Measurements from ENCODE around the gene KLHL7.

KLHL7 gene, protein sequence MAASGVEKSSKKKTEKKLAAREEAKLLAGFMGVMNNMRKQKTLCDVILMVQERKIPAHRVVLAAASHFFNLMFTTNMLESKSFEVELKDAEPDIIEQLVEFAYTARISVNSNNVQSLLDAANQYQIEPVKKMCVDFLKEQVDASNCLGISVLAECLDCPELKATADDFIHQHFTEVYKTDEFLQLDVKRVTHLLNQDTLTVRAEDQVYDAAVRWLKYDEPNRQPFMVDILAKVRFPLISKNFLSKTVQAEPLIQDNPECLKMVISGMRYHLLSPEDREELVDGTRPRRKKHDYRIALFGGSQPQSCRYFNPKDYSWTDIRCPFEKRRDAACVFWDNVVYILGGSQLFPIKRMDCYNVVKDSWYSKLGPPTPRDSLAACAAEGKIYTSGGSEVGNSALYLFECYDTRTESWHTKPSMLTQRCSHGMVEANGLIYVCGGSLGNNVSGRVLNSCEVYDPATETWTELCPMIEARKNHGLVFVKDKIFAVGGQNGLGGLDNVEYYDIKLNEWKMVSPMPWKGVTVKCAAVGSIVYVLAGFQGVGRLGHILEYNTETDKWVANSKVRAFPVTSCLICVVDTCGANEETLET

DNA sequence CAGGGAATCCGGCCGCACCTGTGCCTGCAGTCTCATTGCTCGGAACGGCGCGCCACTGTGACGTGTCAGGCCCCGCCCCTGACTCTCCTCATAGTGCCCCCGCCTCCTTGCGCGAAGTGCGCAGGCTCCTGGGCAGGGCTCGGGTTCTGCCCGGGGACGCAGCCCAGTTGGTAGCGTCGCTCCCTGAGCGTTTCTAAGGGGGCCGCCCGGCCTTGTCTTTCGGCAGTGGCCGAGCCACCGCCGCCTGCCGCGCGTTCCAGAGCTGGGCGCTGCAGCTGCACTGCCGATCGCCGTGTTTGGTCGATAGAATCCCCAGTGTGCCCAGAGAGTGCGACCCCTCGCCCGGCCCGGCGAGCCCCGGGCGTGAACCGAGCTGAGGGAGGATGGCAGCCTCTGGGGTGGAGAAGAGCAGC lies at the start of gene KLHL7:
Gene KLHL7, plus strand, starts transcription at position 142 of the 413 bp plus-strand sequence. Its CDS starts 242 bp downstream, at position 384.
- peak; percentile 94 for DNase-seq

GRCh38 chr7:23058408-23059096 lies 47.0 kb upstream of the KLHL7 start:
- DNase-seq, result no peak

- no peak for DNase-seq
Measured at GRCh38 chr7:23061327-23061726, 44.3 kb upstream of the KLHL7 start.

DNA sequence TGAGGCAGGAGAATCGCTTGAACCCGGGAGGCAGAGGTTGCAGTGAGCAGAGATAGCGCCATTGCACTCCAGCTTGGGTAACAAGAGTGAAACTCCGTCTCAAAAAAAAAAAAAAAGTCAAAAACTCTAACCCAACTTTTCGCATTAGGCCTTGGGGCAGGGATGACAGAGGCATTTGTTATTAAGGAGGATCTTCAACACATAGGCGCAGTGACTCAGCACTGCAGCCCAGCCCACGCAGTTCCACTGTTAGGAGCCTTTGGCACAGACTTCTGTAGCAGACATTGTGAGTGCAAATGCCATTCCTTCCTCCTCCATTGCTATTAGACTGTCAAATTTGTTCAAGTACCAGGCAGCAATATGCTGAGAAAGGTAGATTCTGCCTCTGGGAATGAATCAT lies 43.1 kb upstream of the KLHL7 start:
- DNase-seq, result no peak

GRCh38 chr7:23065974-23066373 lies 39.6 kb upstream of the KLHL7 start:
- no peak for DNase-seq

DNA sequence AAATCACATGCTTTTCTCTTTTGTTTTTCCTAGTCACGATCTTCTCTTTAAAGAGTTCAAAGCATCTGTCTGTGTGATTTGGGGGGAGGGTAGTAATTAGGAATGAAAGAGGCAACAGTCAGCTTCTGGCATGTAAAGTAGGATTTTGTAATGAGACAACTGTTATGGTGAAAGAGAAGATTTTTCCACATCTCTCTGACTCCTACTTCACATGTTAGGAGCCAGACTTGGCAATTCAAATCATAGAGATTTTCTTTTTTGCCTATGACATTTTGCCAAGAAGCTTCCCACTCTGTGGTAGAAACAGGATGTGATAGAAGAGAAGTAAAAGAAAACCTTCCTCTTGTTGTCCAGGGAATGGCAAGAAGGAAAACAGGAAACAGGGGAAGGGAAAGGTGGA lies 38.3 kb upstream of the KLHL7 start:
- no peak for DNase-seq

- DNase-seq, result no peak
Measured at GRCh38 chr7:23072048-23072447, 33.5 kb upstream of the KLHL7 start.

DNA sequence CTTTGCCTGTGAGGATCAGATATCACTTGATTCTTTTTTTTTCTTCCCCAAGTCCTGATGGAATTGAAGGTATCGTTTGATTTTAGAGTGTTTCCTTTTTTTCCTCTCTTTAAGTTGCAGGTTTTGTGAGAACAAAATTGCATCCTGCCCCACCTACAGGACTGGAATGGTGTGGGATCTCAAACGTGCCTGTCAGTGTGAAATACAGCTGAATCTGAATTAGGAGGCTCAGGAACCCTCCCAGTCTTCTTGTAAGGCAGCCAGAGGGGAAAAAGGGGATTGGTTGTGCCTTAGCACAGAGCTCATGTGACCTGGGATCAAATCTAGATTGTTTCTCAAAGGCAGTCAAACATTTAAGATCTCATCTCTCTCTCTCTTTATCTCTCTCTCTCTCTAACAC lies 32.7 kb upstream of the KLHL7 start:
- DNase-seq, result no peak

- DNase-seq, result no peak
Measured at GRCh38 chr7:23074443-23075261, 30.9 kb upstream of the KLHL7 start.

GRCh38 chr7:23075571-23075970 lies 30.0 kb upstream of the KLHL7 start:
- DNase-seq, result no peak

DNA sequence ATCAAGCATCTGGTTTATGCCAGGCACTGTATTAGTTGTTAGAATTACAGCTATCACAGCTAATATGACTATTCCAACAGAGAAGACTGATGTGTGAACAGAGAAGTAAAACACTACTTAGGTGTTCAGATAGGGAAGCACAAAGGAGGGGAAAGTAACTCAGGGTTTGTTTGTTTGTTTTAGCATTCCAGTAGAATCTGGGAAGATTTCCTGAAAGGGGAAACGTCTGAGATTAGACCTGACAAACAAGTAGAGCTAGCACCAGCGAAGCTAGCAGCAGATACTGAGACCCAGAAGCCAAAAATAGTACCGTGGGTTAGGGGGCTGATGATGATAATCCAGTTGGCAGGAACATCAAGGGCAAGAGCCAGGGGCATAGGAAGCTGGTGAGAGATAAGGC lies 28.8 kb upstream of the KLHL7 start:
- no peak for DNase-seq

GRCh38 chr7:23093111-23093510 lies 12.5 kb upstream of the KLHL7 start:
- DNase-seq, result no peak

GRCh38 chr7:23093546-23093945 lies 12.0 kb upstream of the KLHL7 start:
- DNase-seq, result no peak

DNA sequence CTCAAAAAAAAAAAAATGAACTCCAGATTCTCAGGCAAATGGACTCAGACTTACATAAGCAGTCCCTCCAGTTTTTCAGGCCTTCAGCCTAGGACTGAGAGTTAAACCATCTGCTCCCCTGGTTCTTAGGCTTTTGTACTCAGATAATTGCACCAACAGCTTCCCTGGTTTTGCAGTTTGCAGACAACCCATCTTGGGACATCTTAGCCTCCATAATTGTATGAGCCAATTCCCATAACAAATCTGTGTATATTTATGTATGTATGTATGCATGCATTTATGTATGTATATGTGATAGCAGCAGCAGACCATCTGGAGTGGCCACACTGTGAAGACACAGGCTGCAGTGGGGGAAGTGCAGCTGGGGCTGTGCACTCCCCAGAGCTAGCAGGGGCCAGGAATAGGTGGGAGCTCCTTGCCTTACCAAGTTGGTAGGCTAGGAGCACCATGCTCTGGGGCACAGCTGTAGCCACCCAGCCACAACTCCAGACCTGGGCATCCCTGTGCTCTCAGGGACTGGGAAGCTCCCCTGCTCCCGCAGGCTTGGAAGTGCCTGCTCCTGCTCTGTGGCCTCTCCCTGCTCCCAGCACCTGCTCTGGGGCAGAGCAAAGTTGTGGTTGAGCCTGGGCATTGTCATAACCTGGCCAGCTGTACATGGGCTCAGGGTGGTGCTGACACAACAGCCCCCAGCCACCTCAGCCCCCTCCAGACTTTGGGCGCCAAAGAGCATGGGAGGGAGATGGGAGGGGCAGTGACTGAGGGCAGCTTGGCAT lies 8.9 kb upstream of the KLHL7 start:
- DNase-seq, result no peak

DNA sequence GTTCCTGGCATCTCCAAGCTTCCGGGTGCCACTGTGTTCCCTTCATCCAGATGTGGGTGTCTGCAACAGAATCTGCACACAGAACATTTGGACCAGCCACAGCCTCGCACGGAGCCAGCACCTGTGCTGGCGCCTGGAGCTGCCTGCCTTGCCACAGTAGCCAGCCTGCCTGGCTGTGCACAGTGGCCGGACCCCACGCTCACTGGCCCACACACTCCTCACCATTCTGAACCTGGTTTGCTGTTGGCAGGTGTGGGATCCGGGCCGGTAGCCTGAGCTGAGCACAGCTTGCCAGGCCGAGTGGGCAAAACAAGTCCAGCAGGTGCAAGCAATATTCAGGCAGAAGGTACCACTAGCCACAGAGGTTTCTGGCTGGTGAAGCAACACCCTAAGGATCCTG lies 7.6 kb upstream of the KLHL7 start:
- DNase-seq, result no peak

DNA sequence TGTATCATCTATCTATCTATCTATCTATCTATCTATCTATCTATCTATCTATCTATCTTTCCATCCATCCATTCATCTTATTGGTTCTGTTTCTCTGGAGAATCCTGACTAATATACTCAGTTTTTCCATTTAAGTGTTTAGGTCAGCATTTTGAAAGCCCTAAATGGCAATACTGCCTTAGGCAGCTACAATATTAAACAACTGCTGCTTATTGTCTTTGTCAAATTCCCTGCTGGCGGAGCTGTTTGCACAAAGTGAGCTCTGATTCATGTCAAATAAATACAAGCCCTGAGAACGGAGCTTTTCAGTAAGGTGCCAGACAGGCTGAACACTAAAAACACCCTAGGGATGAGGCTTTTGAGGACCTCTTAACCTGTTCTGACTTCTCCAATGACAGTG lies 7.1 kb upstream of the KLHL7 start:
- DNase-seq, result no peak

DNA sequence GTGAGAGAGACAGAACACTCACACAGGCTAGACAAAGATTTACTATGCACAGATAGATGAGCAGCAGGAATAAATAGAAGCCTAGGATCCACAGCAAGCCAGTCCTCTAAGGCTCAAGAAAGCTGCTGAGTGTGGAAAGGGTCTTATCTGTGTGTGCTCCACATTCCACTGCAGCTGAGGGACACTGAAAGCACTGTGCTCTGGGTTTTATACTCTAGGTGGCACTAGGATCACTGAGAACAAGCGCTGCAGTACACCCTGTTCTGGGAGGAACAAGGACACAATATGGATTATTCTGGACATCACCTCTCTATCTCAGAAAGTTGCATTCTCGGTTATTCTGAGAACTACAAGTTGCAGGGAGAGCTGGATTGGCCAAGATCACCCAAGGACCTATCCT lies 4.9 kb upstream of the KLHL7 start:
- DNase-seq, result no peak

DNA sequence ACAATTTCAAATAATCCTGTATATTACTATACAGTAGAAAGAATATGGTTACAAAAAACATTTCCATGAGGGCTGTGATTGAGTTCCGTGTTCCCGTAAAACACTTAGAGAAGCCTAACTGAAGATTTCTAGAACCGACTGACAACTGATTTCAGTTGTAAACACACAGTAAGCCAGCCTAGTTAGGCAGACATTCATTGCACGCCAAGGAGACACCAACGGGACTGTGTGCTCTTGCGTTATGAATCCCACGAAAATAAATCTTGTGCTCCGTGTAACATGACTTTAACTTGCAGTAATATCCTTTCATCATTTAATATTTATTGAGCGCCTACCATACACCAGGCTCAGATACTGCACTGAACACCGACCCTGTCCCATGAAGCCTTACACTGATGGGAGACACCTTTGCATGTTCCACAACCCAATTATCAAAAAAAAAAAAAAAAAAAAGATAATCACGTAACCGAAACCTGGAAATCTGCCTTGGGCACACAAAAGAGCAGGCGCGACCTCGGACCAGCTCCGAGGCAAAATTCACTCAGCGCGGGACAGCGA lies 420 bp upstream of the KLHL7 start:
- no peak for DNase-seq

GRCh38 chr7:23106057-23106822 lies 655 bp downstream of the KLHL7 start:
- peak; percentile 29 for DNase-seq

GRCh38 chr7:23106823-23107663 lies 1.5 kb downstream of the KLHL7 start:
- no peak for DNase-seq

Data from activated gamma-delta T cell treated with Interleukin-2 at 50 U/mL for 16 hours (primary cell).